Panc1 (cell line): ENCODE results near the gene SCD5. TPM values are rescaled to one million over a fixed set of nuclear protein-coding genes. Genes with fewer than 3 reads are reported as not detected.

ENCODE experiments used
- ATAC-seq: fragments of 200-7000 bp; cut with Tn5 transposase; 2 replicates; pipeline ENCODE4 v1.9.1; 2020; ENCODE audit warnings: mild to moderate bottlenecking, moderate library complexity
- BruUV-seq: library from RNA; stranded (reverse); fragments of 400-500 nt; replicated peaks from 2 replicates; lab custom pipeline; 2021; lab: Mats Ljungman, UMichigan
- CTCF ChIA-PET: fragments of 300-600 bp; sonication (Branson Sonifier 250); formaldehyde crosslinking; loops from one replicate; lab custom pipeline; 2022; ENCODE audit warnings: antibody characterized with exemption; lab: Charles Lee
- POLR2A ChIA-PET: fragments of 300-600 bp; sonication (Branson Sonifier 250); formaldehyde crosslinking; loops from one replicate; lab custom pipeline; 2022; ENCODE audit warnings: antibody characterized with exemption; lab: Charles Lee
- DNase-seq: peaks from one replicate; pipeline ENCODE4 v3.0.0-alpha.2; 2010; ENCODE audit warnings: low read depth, low spot score
- H3K27ac ChIP-seq: 2 replicates; pipeline ENCODE4 v1.5.1; 2011; ENCODE audit warnings: mild to moderate bottlenecking, low read length, inconsistent platforms
- H3K27me3 ChIP-seq: fragments of 200-500 bp; sonication (Bioruptor generic); 2 replicates; pipeline ENCODE4 v1.6.0; 2014; ENCODE audit warnings: low read length, inconsistent platforms; ENCODE audit not compliant: control insufficient read depth, insufficient read depth
- H3K36me3 ChIP-seq: fragments of 200-500 bp; sonication (Bioruptor generic); 2 replicates; pipeline ENCODE4 v1.5.1; 2014; ENCODE audit warnings: inconsistent platforms, mild to moderate bottlenecking, low read length, moderate library complexity; ENCODE audit not compliant: control insufficient read depth, insufficient read depth
- H3K4me1 ChIP-seq: 2 replicates; pipeline ENCODE4 v1.5.1; 2011; ENCODE audit warnings: inconsistent platforms, mild to moderate bottlenecking, low read length, moderate library complexity; ENCODE audit not compliant: control insufficient read depth, insufficient read depth
- H3K4me3 ChIP-seq, 2 experiments: 2 replicates each; pipeline ENCODE4 v1.5.1; 2011 to 2012; ENCODE audit warnings: low read depth in 2 of 2, low read length in 2 of 2, mild to moderate bottlenecking in 2 of 2, inconsistent platforms in 1 of 2, moderate library complexity in 1 of 2
- H3K9me3 ChIP-seq: fragments of 200-500 bp; sonication (Bioruptor generic); 2 replicates; pipeline ENCODE4 v1.5.1; 2014; ENCODE audit warnings: low read depth, mild to moderate bottlenecking, inconsistent platforms, low read length, moderate library complexity; ENCODE audit not compliant: control insufficient read depth, insufficient read depth
- POLR2AphosphoS5 ChIP-seq: IDR thresholded peaks from 2 replicates; pipeline ENCODE4 v1.6.1; 2012; ENCODE audit warnings: mild to moderate bottlenecking, low read depth, low read length, moderate library complexity
- SIN3A ChIP-seq: IDR thresholded peaks from 2 replicates; pipeline ENCODE4 v1.6.1; 2012; ENCODE audit warnings: low read depth, mild to moderate bottlenecking, low read length, moderate library complexity, borderline replicate concordance; ENCODE audit not compliant: insufficient read depth
- TCF7L2 ChIP-seq: IDR thresholded peaks from 2 replicates; pipeline ENCODE4 v1.6.1; 2011; ENCODE audit warnings: mild to moderate bottlenecking, low read depth, low read length, inconsistent platforms
- in situ Hi-C: cut with HindIII; loops from 2 replicates; pipeline ENCODE4 v1.10.0; 2016; ENCODE audit warnings: low sequenced_read_pairs, low pct_unique_long_range_greater_than_20kb
- intact Hi-C: fragments of 100-400 bp; cut with micrococcal nuclease; formaldehyde crosslinking; loops from one replicate; pipeline ENCODE4 v1.10.0; 2022; ENCODE audit not compliant: unreplicated experiment
- total RNA-seq: library from RNA; stranded (reverse); gene quantifications from one replicate; pipeline ENCODE4 v1.2.1, GENCODE V29; 2021; ENCODE audit not compliant: unreplicated experiment
- TF ChIP-seq, protein P1 (sequence below): fragments of 450-650 bp; IDR thresholded peaks from 2 replicates; pipeline ENCODE4 v1.5.1; 2017; ENCODE audit warnings: mild to moderate bottlenecking
- TF ChIP-seq, protein P2 (sequence below), 2 experiments: IDR thresholded peaks; 2 replicates each; pipeline ENCODE4 v1.6.1; 2011 to 2012; ENCODE audit warnings: low read depth in 2 of 2, control low read depth in 1 of 2, low read length in 1 of 2, mild to moderate bottlenecking in 1 of 2, moderate library complexity in 1 of 2; ENCODE audit not compliant: insufficient read depth in 1 of 2

Gene SCD5
- total RNA-seq, 1 experiment from 2014 or later: 2.0 TPM

DNA sequence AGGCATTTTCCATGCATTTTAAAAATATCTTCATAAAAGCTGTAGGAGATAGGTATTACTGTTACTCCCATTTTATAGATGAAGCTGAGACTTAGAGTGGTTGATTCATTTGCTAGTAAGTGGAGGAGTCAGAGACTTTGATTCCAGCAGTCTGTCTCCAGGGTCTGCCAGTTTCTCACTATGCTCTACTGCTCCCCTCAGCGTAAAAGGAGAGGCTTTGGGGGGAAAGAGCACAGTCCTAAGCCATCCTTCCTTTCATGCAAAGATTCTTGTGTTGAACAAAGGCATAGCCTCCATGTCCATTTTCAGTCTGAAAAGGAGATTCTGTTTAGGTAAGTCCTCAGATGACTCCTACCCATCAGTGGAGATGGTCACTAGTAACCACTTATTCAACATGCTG, 119.1 kb downstream of the SCD5 start:
- Histone ChIP-seq H3K36me3 (no peaks in the 10 kb centered on the region), H3K9me3 (no peaks in the 10 kb centered on the region), H3K4me1 (no peaks in the 10 kb centered on the region), H3K27ac (no peak overlapping the region), H3K4me3 (no peak overlapping the region), H3K27me3 (no peaks in the 10 kb centered on the region; the same call in 1 of the 2 replicates)
- no TSS peak for BruUV-seq
- ATAC-seq (no peak), DNase-seq (no peak)
- TF ChIP-seq POLR2AphosphoS5: no peak
- TF ChIP-seq SIN3A: no peak
- TF ChIP-seq, protein P1, sequence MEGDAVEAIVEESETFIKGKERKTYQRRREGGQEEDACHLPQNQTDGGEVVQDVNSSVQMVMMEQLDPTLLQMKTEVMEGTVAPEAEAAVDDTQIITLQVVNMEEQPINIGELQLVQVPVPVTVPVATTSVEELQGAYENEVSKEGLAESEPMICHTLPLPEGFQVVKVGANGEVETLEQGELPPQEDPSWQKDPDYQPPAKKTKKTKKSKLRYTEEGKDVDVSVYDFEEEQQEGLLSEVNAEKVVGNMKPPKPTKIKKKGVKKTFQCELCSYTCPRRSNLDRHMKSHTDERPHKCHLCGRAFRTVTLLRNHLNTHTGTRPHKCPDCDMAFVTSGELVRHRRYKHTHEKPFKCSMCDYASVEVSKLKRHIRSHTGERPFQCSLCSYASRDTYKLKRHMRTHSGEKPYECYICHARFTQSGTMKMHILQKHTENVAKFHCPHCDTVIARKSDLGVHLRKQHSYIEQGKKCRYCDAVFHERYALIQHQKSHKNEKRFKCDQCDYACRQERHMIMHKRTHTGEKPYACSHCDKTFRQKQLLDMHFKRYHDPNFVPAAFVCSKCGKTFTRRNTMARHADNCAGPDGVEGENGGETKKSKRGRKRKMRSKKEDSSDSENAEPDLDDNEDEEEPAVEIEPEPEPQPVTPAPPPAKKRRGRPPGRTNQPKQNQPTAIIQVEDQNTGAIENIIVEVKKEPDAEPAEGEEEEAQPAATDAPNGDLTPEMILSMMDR: no peak
- TF ChIP-seq TCF7L2: no peak
- TF ChIP-seq, protein P2, sequence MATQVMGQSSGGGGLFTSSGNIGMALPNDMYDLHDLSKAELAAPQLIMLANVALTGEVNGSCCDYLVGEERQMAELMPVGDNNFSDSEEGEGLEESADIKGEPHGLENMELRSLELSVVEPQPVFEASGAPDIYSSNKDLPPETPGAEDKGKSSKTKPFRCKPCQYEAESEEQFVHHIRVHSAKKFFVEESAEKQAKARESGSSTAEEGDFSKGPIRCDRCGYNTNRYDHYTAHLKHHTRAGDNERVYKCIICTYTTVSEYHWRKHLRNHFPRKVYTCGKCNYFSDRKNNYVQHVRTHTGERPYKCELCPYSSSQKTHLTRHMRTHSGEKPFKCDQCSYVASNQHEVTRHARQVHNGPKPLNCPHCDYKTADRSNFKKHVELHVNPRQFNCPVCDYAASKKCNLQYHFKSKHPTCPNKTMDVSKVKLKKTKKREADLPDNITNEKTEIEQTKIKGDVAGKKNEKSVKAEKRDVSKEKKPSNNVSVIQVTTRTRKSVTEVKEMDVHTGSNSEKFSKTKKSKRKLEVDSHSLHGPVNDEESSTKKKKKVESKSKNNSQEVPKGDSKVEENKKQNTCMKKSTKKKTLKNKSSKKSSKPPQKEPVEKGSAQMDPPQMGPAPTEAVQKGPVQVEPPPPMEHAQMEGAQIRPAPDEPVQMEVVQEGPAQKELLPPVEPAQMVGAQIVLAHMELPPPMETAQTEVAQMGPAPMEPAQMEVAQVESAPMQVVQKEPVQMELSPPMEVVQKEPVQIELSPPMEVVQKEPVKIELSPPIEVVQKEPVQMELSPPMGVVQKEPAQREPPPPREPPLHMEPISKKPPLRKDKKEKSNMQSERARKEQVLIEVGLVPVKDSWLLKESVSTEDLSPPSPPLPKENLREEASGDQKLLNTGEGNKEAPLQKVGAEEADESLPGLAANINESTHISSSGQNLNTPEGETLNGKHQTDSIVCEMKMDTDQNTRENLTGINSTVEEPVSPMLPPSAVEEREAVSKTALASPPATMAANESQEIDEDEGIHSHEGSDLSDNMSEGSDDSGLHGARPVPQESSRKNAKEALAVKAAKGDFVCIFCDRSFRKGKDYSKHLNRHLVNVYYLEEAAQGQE (IDR thresholded peaks at IDR 0.05; ENCODE audit: insufficient read depth in 1 of 2, low read depth in 2 of 2, low read length in 1 of 2): no peak
- intact Hi-C loops (no loop called here), in situ Hi-C loops (no loop called here)
- POLR2A ChIA-PET: no interaction called here
- CTCF ChIA-PET: no interaction called here

DNA sequence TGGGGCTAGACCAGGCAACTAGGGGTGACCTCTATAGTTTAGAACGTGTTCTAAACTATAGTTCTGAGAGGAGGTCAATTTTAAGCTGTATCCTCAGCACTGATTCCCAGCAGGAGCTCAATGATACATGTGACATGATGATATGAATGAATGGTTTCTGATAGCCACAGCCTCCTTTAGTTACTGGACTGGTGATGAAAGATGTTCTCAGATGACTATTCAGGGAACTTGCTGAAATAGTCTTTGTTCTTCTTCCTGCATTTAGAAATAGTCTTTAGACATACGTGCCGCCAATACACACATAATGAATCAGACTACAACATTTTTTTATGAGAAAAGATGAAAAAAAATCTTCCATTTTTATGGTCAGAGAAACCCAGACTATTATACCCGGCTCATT, 120.5 kb downstream of the SCD5 start:
- in situ Hi-C loops (no loop called here), intact Hi-C loops (no loop called here)
- no peak overlapping the region for H3K4me3 ChIP-seq
- ChIA-PET POLR2A (no interaction called here), CTCF (no interaction called here)
- no peak for DNase-seq
- BruUV-seq: no TSS peak
- no peaks in the 10 kb centered on the region for H3K9me3 ChIP-seq
- no peaks in the 10 kb centered on the region; the same call in 1 of the 2 replicates for H3K27me3 ChIP-seq
- no peak for TF ChIP-seq SIN3A
- H3K4me1 ChIP-seq: no peaks in the 10 kb centered on the region
- no peaks in the 10 kb centered on the region for H3K36me3 ChIP-seq
- no peak overlapping the region for H3K27ac ChIP-seq
- ATAC-seq: no peak

- ChIA-PET POLR2A (no interaction called here), CTCF (no interaction called here)
- Histone ChIP-seq H3K4me1 (no peaks in the 10 kb centered on the region), H3K4me3 (no peak overlapping the region), H3K27me3 (no peaks in the 10 kb centered on the region; the same call in 1 of the 2 replicates), H3K36me3 (no peaks in the 10 kb centered on the region), H3K9me3 (no peaks in the 10 kb centered on the region), H3K27ac (no peak overlapping the region)
- TF ChIP-seq TCF7L2: no peak
- TF ChIP-seq, protein P2 (IDR thresholded peaks at IDR 0.05; ENCODE audit: insufficient read depth in 1 of 2, low read depth in 2 of 2, low read length in 1 of 2): no peak
- no peak for TF ChIP-seq SIN3A
- TF ChIP-seq, protein P1: no peak
- TF ChIP-seq POLR2AphosphoS5: no peak
- no peak for DNase-seq
- ATAC-seq: no peak
- intact Hi-C loops: no loop called here
- no TSS peak for BruUV-seq
- in situ Hi-C loops: no loop called here
These were observed 121.3 kb downstream of the SCD5 start for GRCh38 chr4:82677327-82677726.
